Keratinocyte (primary cell): ENCODE data around the gene MYOC. TPM values are rescaled to one million over a fixed set of nuclear protein-coding genes. Genes with fewer than 3 reads are reported as not detected.

Experiments used
- DNase-seq: peaks from one replicate; pipeline ENCODE4 v3.0.0-alpha.2; 2011; ENCODE audit warnings: low read depth, missing footprints, low spot score
- FAIRE-seq: peaks from 2 replicates; lab custom pipeline; 2011; peaks lifted over from hg19 to GRCh38; lab: Jason Lieb, UNC
- H2AFZ ChIP-seq: 2 replicates; pipeline ENCODE4 v1.6.0; 2012; ENCODE audit warnings: low read length, control low read depth, inconsistent platforms; ENCODE audit not compliant: control insufficient read depth
- H3K27ac ChIP-seq: 2 replicates; pipeline ENCODE4 v1.5.1; 2011; ENCODE audit warnings: low read length; ENCODE audit not compliant: control insufficient read depth, insufficient read depth
- H3K27me3 ChIP-seq: 3 replicates; pipeline ENCODE4 v1.6.0; 2011; ENCODE audit warnings: low read length; ENCODE audit not compliant: control insufficient read depth, insufficient read depth; ENCODE audit errors: extremely low read depth
- H3K36me3 ChIP-seq, 2 experiments: 2 replicates in 1 of 2; 3 replicates in 1 of 2; pipeline ENCODE4 v1.5.1; 2011; ENCODE audit warnings: low read length in 2 of 2, mild to moderate bottlenecking in 1 of 2; ENCODE audit not compliant: control insufficient read depth in 2 of 2, insufficient read depth in 2 of 2; ENCODE audit errors: extremely low read depth in 1 of 2
- H3K4me1 ChIP-seq: 3 replicates; pipeline ENCODE4 v1.5.1; 2011; ENCODE audit warnings: low read length; ENCODE audit not compliant: control insufficient read depth, insufficient read depth; ENCODE audit errors: extremely low read depth
- H3K4me2 ChIP-seq: 3 replicates; pipeline ENCODE4 v1.6.0; 2011; ENCODE audit warnings: low read depth, low read length; ENCODE audit not compliant: control insufficient read depth, insufficient read depth; ENCODE audit errors: extremely low read depth
- H3K4me3 ChIP-seq, 3 experiments: fragments of 200-600 bp in 1 of 3; sonication (generic) in 1 of 3; 2 replicates in 2 of 3; 3 replicates in 1 of 3; pipeline ENCODE4 v1.5.1; 2011 to 2016; ENCODE audit warnings: low read length in 3 of 3, mild to moderate bottlenecking in 3 of 3, control low read depth in 2 of 3, inconsistent platforms in 1 of 3, low read depth in 1 of 3, mixed read lengths in 1 of 3, mixed run types in 1 of 3, moderate library complexity in 1 of 3; ENCODE audit not compliant: control insufficient read depth in 2 of 3, insufficient read depth in 2 of 3; ENCODE audit errors: extremely low read depth in 1 of 3
- H3K79me2 ChIP-seq: 2 replicates; pipeline ENCODE4 v1.6.0; 2012; ENCODE audit warnings: low read length; ENCODE audit not compliant: control insufficient read depth, insufficient read depth
- H3K9ac ChIP-seq: 3 replicates; pipeline ENCODE4 v1.6.0; 2011; ENCODE audit warnings: low read length; ENCODE audit not compliant: control insufficient read depth, insufficient read depth; ENCODE audit errors: extremely low read depth
- H3K9me1 ChIP-seq: 3 replicates; pipeline ENCODE4 v1.6.0; 2011; ENCODE audit warnings: low read length; ENCODE audit not compliant: control insufficient read depth, insufficient read depth; ENCODE audit errors: extremely low read depth
- H3K9me3 ChIP-seq: 2 replicates; pipeline ENCODE4 v1.5.1; 2012; ENCODE audit warnings: low read depth, low read length; ENCODE audit not compliant: control insufficient read depth
- H4K20me1 ChIP-seq: 3 replicates; pipeline ENCODE4 v1.6.0; 2011; ENCODE audit warnings: low read length; ENCODE audit not compliant: control insufficient read depth, insufficient read depth; ENCODE audit errors: extremely low read depth
- CTCF ChIP-seq, 3 experiments: IDR thresholded peaks in 1 of 3; conservative IDR thresholded peaks in 1 of 3; optimal IDR thresholded peaks in 1 of 3; 2 replicates in 2 of 3; 3 replicates in 1 of 3; pipeline versions ENCODE3 to v1.5.1; 2011; ENCODE audit warnings: low read length in 3 of 3, mild to moderate bottlenecking in 3 of 3, moderate library complexity in 2 of 3, control low read depth in 1 of 3, inconsistent platforms in 1 of 3; ENCODE audit not compliant: insufficient read depth in 2 of 3; ENCODE audit errors: extremely low read depth in 1 of 3
- EZH2 ChIP-seq: IDR thresholded peaks from one replicate; pipeline ENCODE4 v1.6.1; 2012; ENCODE audit warnings: inconsistent platforms, mild to moderate bottlenecking, low read length, moderate library complexity
- dilution Hi-C: fragments of 300-500 bp; cut with MboI; formaldehyde crosslinking; loops from one replicate; pipeline ENCODE4 v1.7.0; 2020; ENCODE audit warnings: low sequenced_read_pairs; ENCODE audit not compliant: extremely low pct_ligation_motif_present
- polyA plus RNA-seq, 5 experiments: library from polyadenylated mRNA; depleted of rRNA in 3 of 5; stranded (reverse) in 3 of 5; stranded (forward) in 1 of 5; unstranded in 1 of 5; fragments of >200 nt; gene quantifications; 1 replicate in 1 of 5; 2 replicates in 3 of 5; 3 replicates in 1 of 5; pipeline versions ENCODE4 v1.2.1 to v1.2.3, GENCODE V29; 2011 to 2012; ENCODE audit warnings: missing spikeins in 2 of 5, low read depth in 1 of 5, low replicate concordance in 1 of 5

The MYOC gene
- polyA plus RNA-seq, 1 donor (not counting 4 experiments of a cell fraction or from before 2014, with no cell fraction given), result not detected

GRCh38 chr1:171596119-171596518 is 56.4 kb downstream of the MYOC start:
- no peak for TF ChIP-seq EZH2
- no peak for TF ChIP-seq CTCF (optimal IDR thresholded peaks at IDR 0.05 in 1 of 3, IDR thresholded peaks at IDR 0.05 in 1 of 3, conservative IDR thresholded peaks at IDR 0.05 in 1 of 3; ENCODE audit: extremely low read depth in 1 of 3, insufficient read depth in 2 of 3, low read length in 3 of 3)
- dilution Hi-C loops, result no loop called here

GRCh38 chr1:171595324-171595723 is 57.2 kb downstream of the MYOC start:
- Histone ChIP-seq H2AFZ (no peak overlapping the region), H3K4me3 (no peak overlapping the region), H3K79me2 (no peaks in the 10 kb centered on the region), H3K9me3 (no peaks in the 10 kb centered on the region), H3K27me3 (no peaks in the 10 kb centered on the region), H4K20me1 (no peaks in the 10 kb centered on the region), H3K4me1 (peaks cover 2% of the 10 kb centered on the region), H3K27ac (no peak overlapping the region), H3K4me2 (no peak overlapping the region), H3K9me1 (no peaks in the 10 kb centered on the region), H3K36me3 (peaks cover 8 to 11% of the 10 kb centered on the region in 2 experiments), H3K9ac (no peak overlapping the region)
- no peak for DNase-seq
- dilution Hi-C loops, result no loop called here
- TF ChIP-seq CTCF (optimal IDR thresholded peaks at IDR 0.05 in 1 of 3, IDR thresholded peaks at IDR 0.05 in 1 of 3, conservative IDR thresholded peaks at IDR 0.05 in 1 of 3; ENCODE audit: extremely low read depth in 1 of 3, insufficient read depth in 2 of 3, low read length in 3 of 3), result no peak
- TF ChIP-seq EZH2, result no peak
- FAIRE-seq, result no peak

More at GRCh38 chr1:171596119-171596518, 56.4 kb downstream of the MYOC start:
- Histone ChIP-seq H4K20me1 (no peaks in the 10 kb centered on the region), H3K9me1 (no peaks in the 10 kb centered on the region), H3K27me3 (no peaks in the 10 kb centered on the region), H3K9ac (no peak overlapping the region), H2AFZ (no peak overlapping the region), H3K4me1 (peaks cover 2% of the 10 kb centered on the region), H3K36me3 (peaks cover 6 to 11% of the 10 kb centered on the region in 2 experiments), H3K4me3 (no peak overlapping the region), H3K27ac (no peak overlapping the region), H3K9me3 (no peaks in the 10 kb centered on the region), H3K79me2 (no peaks in the 10 kb centered on the region), H3K4me2 (no peak overlapping the region)
- FAIRE-seq, result no peak
- no peak for DNase-seq
